Measurements from ENCODE around the gene COL5A1.

COL5A1 gene

GRCh38 chr9:134809292-134809691 lies 167.7 kb downstream of the COL5A1 start:
- H3K36me3 ChIP-seq (ENCODE audit: control insufficient read depth, insufficient read depth, low read length), result no peaks in the 10 kb centered on the region
- H3K4me2 ChIP-seq (ENCODE audit: low read length), result no peak overlapping the region
- no peaks in the 10 kb centered on the region for H3K4me1 ChIP-seq
- H3K9me3 ChIP-seq (ENCODE audit: control insufficient read depth, low read length), result no peaks in the 10 kb centered on the region
- no peaks in the 10 kb centered on the region for H3K79me2 ChIP-seq
- no peak overlapping the region for H3K9ac ChIP-seq
- H2AFZ ChIP-seq, result no peak overlapping the region
- H3K4me3 ChIP-seq (ENCODE audit: low read depth, low read length), result no peak overlapping the region
- TF ChIP-seq, protein P1, sequence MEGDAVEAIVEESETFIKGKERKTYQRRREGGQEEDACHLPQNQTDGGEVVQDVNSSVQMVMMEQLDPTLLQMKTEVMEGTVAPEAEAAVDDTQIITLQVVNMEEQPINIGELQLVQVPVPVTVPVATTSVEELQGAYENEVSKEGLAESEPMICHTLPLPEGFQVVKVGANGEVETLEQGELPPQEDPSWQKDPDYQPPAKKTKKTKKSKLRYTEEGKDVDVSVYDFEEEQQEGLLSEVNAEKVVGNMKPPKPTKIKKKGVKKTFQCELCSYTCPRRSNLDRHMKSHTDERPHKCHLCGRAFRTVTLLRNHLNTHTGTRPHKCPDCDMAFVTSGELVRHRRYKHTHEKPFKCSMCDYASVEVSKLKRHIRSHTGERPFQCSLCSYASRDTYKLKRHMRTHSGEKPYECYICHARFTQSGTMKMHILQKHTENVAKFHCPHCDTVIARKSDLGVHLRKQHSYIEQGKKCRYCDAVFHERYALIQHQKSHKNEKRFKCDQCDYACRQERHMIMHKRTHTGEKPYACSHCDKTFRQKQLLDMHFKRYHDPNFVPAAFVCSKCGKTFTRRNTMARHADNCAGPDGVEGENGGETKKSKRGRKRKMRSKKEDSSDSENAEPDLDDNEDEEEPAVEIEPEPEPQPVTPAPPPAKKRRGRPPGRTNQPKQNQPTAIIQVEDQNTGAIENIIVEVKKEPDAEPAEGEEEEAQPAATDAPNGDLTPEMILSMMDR (IDR thresholded peaks at IDR 0.05), result no peak
- no peaks in the 10 kb centered on the region for H3K27me3 ChIP-seq (ENCODE audit: control insufficient read depth, insufficient read depth, low read length)
- H3K27ac ChIP-seq, result no peak overlapping the region

- no peaks in the 10 kb centered on the region for H3K36me3 ChIP-seq (ENCODE audit: control insufficient read depth, insufficient read depth, low read length)
These were observed 168.2 kb downstream of the COL5A1 start for GRCh38 chr9:134809826-134810225.

DNA sequence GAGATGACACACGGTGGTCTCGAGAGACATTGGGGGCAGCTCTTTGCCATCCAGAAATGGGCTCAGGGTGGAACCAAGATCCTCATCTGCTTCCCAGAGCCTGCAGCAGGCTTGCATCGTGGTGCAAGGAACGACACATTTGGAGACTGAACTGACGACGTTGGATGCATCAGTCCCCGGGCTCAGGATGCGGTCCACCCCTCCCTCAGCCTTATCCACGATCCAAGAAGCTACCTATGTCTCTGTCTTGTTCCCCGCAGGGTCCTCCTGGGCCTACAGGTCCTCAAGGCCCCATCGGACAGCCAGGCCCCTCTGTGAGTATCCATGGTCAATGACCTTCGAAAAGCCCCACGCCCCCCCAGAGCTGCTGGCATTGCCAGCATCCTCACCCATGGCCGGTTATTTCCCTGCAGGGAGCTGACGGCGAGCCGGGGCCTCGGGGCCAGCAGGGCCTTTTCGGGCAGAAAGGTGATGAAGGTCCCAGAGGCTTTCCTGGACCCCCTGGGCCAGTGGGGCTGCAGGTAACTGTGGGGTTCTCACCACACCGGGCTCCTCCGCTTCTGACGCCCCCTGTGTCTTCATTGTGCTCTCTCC lies 169.6 kb downstream of the COL5A1 start:
- Histone ChIP-seq H3K27ac (no peak overlapping the region), H3K79me2 (no peaks in the 10 kb centered on the region), H3K4me1 (no peaks in the 10 kb centered on the region), H2AFZ (no peak overlapping the region), H3K9ac (no peak overlapping the region), H3K27me3 (ENCODE audit: control insufficient read depth, insufficient read depth, low read length) (no peaks in the 10 kb centered on the region), H3K4me2 (ENCODE audit: low read length) (no peak overlapping the region), H3K9me3 (ENCODE audit: control insufficient read depth, low read length) (no peaks in the 10 kb centered on the region), H3K36me3 (ENCODE audit: control insufficient read depth, insufficient read depth, low read length) (no peaks in the 10 kb centered on the region), H3K4me3 (ENCODE audit: low read depth, low read length) (no peak overlapping the region)
- TF ChIP-seq, protein P1 (IDR thresholded peaks at IDR 0.05), result no peak

More at GRCh38 chr9:134809826-134810225, 168.2 kb downstream of the COL5A1 start:
- Histone ChIP-seq H2AFZ (no peak overlapping the region), H3K4me3 (ENCODE audit: low read depth, low read length) (no peak overlapping the region), H3K79me2 (no peaks in the 10 kb centered on the region), H3K27ac (no peak overlapping the region), H3K4me2 (ENCODE audit: low read length) (no peak overlapping the region), H3K27me3 (ENCODE audit: control insufficient read depth, insufficient read depth, low read length) (no peaks in the 10 kb centered on the region), H3K4me1 (no peaks in the 10 kb centered on the region), H3K9ac (no peak overlapping the region), H3K9me3 (ENCODE audit: control insufficient read depth, low read length) (no peaks in the 10 kb centered on the region)
- TF ChIP-seq, protein P1 (IDR thresholded peaks at IDR 0.05), result no peak

DNA sequence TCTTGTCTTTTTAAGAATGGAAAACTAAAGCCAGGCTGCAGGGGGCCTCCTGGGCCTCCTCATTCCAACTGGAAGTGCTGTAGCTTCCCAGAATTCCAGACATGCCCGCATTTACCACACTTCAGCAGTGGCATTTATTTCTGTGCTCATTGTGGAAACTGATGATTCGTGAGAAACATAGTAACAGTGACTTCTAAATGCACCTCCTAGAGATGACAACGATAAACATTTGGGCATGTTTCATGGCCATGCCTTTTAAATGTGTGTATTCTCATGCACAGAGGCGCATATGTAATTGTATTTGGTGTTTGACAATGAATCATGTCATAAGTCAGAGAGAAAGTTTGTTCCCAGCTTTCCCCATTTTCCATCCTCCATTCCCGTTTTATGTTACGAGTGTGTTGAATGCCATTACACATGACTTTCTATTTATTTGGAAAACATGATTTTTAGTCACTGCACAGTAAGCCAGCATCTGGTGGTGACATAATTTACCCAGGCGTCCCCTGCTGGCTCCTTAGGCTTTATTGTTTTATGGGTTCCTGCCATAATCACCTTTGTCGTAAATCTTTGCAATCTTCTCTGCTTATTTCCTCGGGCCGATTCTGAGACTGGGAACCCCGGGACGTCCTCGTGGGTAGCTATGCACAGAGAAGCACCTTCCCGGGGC lies 170.2 kb downstream of the COL5A1 start:
- Histone ChIP-seq H3K9me3 (ENCODE audit: control insufficient read depth, low read length) (no peaks in the 10 kb centered on the region), H3K27ac (no peak overlapping the region), H3K4me1 (no peaks in the 10 kb centered on the region)

More for the DNA sequence above, 170.2 kb downstream of the COL5A1 start:
- Histone ChIP-seq H3K4me2 (ENCODE audit: low read length) (no peak overlapping the region), H2AFZ (no peak overlapping the region), H3K9ac (no peak overlapping the region), H3K79me2 (no peaks in the 10 kb centered on the region), H3K27me3 (ENCODE audit: control insufficient read depth, insufficient read depth, low read length) (no peaks in the 10 kb centered on the region), H3K4me3 (ENCODE audit: low read depth, low read length) (no peak overlapping the region), H3K36me3 (ENCODE audit: control insufficient read depth, insufficient read depth, low read length) (no peaks in the 10 kb centered on the region)
- TF ChIP-seq, protein P1 (IDR thresholded peaks at IDR 0.05), result no peak
